GM21619 (cell line): ENCODE data around the gene GASK1A.
"Not testable (repeated sequence)": the region's sequence is repeated elsewhere in the genome, so short reads cannot be mapped to it uniquely, and the experiment has no call there.

ENCODE experiments used
- ATAC-seq: cut with Tn5 transposase; IDR thresholded peaks from one replicate; pipeline ENCODE4 v1.9.1; 2021; ENCODE audit not compliant: unreplicated experiment

Gene GASK1A

DNA sequence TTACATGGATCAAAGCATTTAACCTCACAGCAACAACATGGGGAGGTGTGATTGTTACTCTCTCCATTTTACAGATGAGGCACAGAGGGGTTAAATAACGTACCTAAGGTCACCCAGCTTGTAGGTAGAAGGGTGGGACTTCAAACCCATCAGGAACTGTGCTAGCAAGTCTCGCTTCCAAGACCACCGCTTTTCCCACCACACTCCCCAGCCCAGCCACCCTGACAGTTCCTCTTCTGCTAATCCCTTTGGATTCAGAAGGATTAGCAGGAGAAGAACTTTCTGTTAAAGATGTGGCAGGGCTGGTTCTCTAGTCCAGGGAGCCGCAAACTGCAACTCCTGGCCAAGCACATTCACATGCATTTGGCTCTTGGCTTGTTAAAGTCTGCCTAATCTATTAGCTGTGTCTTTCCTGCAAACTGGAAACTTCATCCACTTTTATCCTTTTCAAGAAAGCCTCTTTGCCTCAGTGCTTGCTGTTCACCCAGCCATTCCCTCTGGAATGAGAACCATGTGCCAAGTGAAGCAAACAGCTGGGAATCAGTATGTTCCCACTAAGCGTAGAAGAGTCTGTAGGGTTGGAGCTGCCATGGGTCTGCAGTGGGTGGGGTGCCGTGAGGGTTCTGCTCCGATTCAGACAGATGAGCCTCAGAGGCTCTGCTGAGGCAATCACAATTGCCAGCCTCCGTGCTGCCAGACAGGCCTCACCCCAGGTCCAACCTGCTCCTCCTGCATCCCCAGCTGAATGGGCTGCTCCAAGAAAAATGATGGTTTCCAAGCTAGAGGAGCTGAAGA lies 82.2 kb downstream of the GASK1A start:
- ATAC-seq, result no peak

DNA sequence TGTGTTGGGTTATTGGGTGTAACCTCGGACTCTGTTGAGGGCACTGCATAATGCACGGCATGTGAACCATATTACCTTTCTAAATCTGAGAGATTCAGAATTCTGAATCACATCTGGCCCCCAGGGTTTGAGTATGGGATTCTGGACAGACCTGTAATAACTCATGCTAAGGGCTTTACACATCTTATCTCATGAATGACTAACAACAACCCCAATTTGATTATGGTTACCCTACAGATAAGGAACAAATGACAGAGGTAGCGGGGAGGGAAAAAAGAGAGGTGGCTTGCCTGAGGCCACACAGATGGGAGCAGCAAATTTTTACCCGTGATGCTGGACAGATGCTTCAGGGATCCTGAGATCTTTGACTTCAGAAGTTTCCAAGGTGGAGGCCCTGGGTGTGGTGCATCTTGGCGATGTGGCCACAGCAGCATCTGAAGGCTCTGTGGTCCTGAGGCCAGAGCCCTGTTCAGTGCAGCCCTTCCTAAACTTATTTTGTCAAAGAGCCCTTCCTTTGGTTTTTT lies 83.0 kb downstream of the GASK1A start:
- no peak for ATAC-seq

DNA sequence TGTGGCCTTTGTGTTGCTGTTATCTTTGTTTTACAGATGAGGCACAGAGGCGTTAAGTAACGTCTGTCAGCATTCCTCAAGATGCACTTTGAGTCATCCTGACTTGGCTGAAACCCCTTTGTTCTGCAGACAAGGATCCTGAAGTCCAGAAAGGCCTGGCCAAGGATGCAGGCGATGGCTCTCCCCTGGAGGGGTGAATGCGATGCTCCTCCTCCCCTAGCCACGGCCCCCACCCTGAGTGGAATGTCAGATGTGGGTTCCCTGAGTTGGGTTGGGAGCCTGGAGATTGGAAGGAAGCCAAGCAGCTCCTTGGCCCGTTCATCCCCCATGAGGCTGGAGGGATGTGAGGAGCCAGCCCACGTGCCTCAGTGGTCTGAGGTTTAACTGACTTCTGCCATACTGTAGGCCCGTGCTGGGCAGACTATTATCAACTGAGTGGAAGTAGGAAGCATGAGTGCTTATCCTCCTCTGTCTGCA lies 83.5 kb downstream of the GASK1A start:
- ATAC-seq, result no peak

DNA sequence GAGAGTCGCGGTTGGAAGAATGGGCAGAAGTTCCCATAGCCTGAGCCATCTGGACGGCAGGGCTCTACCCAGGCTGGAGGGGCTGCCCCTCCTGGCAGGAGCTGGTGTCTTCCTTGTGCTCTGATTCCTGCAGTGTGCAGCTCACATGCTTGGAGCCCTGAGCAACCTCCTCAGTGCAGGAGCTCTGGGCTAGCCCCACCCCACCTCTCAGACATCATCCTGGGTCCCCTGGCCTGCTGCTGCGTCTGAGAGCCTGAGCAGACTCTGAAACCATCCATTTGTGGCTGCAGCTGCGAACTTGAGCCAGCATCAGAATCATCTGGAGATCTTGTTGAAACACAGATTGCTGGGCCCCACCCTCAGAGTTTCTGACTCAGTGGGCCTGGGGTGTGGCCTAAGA lies 84.0 kb downstream of the GASK1A start:
- ATAC-seq, result no peak

DNA sequence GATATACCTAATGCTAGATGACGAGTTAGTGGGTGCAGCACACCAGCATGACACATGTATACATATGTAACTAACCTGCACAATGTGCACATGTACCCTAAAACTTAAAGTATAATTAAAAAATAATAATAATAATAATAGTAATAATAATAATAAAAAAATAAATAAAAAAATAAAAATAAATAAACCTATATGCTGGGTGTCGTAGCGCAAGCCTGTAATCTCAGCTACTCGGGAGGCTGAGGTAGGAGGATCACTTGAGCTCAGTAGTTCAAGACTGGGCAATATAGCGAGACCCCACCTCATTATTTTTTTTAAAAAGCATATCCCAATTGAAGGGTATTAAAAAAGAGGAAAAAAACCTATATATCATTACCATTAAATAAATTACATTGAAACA lies 91.6 kb downstream of the GASK1A start:
- not testable (repeated sequence) for ATAC-seq

DNA sequence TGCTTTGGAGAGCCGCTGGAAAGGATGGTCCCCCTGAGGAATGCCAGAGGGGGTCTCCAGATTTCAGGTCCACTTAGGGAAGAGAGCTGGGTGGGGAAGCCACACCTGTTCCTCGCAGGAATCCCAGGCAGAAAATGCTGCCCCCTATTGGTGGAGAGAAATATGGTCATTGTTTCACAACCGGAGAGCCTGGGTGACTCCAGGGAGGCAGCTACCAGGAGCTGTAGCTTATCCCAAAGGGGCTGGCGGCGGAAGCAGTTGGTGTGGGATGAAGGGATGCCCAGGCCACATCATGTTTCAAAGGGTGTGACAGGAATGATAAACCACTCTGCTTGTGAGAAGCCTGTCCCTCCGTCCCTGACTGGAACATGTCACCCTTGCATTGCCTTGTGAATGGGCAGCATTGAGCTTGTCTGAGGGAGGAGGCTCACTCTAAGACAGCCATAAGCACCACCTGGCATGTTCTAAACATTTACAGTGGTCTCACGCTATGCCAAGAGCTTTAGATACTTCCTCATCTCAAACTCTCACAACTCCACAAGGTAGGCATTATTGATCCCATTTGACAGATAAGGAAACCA lies 92.3 kb downstream of the GASK1A start:
- ATAC-seq, result no peak

DNA sequence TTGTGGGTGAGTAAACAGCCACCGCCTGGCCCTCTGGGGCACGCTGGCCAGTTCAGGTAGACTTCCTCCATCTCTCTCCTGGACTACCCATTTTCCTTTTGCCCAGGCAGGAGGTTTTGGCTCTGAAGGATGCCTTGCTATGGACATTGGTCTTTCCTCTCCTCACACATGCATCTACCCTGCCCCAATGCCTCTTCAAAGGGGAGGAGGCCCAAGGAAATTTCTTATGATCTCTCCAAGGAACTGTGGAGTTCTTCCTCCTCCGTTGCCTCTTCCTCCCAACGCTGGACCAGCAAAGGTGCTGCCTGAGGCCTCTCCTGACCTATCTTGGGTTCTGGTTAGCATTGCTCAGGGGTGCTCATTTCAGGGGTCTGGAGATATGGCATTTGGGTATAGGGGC lies 93.2 kb downstream of the GASK1A start:
- ATAC-seq, result no peak

DNA sequence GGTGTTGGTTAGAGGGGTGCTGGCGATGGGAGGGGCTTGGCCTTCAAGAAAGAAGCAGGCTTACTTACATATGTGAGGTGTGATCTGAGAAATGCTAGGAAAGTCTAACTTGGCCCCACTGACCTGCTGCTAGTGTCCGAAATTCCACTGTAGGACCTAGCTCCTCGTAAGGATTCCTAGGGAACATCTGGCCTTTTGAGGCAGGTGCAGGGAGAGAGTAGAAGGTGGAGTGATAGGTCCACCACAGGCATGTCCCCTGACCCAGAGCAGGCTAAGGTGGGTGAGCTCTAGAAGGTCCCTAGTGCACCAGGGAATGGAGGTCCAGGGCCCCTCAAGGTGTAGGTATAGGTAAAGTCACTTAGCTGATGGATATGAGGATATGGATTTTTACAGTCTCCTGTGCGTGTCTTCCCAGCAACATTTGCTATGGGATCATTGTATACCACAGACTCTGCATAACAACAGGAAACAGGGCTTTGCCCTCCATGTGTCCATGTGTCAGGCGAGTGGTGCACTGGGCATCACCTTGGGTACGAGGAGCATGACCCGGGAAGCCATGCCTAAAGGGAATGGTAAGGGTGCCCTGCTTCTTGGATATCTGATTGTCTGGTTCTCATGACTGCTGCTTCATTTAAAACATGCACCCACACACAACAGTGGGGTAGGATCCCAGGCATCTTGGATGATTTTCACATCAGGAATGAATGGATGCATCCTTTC lies 94.2 kb downstream of the GASK1A start:
- no peak for ATAC-seq

DNA sequence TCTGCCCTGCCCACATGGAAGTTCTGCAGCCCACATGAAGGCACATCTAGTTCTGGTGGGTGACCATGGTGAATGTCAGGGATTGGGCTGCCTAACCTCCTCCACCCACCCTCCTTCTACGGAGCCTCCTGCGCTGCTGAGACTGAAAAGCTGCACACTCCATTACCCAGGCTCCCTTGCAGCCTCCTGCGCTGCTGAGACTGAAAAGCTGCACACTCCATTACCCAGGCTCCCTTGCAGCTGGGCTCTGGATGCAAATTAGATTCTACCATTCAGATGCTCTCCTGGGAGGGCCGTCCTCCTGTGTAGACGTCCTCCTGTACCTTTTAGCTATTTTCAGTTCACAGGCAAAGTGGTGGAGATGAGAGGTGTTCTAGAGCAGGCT lies 94.7 kb downstream of the GASK1A start:
- ATAC-seq, result no peak

DNA sequence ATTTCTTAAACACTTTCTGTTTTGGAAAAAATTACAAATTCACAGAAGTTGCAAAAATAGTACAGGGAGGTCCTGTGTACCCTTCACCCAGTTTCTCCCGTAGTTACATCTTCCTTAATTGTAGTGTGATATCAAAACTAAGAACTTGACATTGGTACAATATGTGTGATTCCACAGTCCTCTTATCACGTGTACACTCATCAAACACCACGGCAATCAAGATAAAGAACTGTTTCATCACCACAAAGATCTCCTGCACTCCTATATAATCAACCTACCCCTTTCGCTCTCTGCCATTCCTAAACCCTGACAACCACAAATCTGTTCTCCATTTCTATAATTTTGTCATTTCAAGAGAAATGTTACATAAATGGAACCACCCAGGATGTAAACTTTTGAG lies 95.4 kb downstream of the GASK1A start:
- no peak for ATAC-seq

DNA sequence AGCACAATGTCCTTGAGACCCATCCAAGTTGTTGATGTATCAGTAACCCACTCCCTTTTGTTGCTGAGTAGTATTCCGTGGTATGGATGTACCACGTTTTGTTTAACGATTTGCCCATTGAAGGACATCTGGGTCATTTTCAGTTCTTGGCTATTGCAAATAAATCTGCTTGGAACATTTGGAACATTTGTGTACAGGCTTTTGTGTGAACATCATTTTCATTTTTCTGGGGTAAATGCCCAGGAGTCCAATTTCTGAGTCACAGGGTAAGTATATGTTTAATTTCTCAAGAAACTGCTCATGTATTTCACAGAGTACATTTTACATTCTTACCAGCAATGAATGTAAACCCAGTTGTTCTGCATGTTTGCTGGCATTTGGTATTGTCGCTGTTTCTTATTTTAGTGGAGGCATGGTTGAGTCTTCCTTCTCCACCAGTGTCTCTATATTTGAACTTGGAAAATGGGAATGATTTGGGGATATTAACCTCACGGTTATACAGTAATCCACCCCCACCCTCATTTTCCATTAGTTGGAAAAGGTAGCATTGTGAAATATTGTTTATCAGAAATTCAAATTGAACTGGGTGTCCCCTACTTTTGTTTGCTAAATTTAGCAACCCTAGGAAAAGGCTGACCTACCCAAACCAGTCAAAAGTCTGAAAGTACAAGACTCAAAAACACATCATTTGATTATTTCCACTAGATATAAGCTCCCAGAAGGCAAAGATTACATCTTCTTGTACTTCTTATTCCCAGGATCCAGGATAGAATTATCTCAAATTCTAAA lies 96.0 kb downstream of the GASK1A start:
- ATAC-seq, result no peak

DNA sequence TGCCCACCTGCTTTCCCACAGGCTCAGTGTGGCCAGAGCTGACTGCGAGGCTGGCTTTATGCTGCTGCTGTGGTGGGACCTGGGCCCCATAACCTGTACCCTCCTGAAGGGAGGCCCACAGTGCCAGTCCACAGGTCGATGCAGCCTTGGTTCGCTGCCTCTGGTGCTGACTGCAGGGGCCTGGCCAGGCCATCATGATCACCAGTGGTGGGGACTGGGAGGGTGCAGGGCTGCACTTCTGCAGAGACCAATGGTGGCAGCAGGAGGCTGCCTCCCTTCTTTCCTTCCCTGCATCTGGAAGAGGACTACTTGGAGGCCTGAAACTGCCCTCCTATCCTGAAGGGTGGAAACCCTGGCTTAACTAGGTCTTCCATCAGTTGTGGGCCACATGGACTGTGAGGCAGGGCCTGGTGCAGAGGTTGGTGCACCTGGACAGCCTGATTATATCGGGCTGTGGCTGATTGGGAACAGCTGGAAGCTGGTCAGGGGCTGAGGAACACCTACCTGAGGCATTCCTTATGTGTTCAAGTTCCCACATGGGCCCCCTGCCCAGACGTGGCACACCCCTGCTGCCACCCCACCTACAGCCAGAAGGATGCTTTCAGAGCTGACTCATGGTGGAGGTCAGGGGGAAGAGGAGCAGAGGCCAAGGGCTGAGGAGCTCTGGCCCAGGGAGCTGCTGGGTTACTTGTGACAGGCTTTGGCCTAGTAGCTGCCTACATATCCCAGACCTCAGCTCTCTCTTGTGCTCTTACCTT lies 97.0 kb downstream of the GASK1A start:
- no peak for ATAC-seq

DNA sequence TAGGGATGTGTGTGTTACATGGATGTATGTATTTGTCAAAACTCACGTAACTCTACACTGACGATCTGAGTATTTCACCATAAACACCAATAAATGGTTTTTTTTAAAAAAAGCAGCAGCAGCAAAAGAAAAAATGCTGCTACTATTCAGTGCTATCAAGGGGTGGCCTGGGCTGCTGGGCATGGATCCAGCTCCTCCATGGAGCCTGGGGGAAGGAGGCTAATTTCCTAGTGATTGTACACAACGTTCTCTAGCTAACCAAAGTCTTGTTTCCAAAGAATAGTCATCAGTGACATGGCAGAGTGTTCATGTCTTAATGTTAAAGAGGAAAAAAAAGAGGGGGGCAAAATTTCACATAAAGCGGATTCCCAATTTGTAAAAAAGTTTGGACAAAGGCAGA lies 97.7 kb downstream of the GASK1A start:
- no peak for ATAC-seq

DNA sequence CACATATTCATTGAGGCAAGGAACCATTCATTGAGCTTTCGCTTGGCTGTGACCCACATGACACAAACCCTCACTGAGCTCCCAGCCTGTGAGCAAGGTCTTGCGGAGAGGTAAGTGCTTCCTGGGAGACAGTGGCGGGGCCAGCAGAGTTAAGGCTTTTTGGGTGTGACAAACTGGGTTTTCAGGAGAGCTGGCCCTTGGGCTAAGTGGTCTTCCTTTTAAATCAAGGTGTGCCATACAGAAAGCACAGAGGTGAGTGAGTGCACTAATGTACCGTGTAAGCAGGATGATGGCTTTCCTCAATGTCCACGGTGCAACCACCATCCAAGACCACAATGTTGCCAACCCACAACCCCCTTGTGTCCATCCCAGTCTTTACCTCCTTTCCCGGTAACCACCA lies 98.2 kb downstream of the GASK1A start:
- no peak for ATAC-seq

DNA sequence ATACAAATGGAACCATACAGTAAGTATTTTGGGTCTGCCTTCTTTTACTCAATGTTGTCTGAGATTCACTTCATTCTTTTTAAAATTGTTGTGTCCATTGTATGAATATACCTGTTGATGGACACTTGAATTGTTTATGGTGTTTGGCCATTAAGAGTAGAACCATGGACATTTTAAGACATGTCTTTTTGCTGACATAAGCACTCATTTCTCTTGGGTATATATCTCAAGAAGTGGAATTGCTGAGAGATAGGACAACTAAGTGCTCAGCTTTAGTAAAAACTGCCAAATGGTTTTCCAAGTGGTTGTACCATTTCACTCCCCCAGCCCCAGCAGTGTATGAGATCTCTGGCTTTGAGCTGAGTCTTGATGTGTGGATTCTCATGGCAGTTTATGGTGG lies 98.6 kb downstream of the GASK1A start:
- ATAC-seq, result no peak

DNA sequence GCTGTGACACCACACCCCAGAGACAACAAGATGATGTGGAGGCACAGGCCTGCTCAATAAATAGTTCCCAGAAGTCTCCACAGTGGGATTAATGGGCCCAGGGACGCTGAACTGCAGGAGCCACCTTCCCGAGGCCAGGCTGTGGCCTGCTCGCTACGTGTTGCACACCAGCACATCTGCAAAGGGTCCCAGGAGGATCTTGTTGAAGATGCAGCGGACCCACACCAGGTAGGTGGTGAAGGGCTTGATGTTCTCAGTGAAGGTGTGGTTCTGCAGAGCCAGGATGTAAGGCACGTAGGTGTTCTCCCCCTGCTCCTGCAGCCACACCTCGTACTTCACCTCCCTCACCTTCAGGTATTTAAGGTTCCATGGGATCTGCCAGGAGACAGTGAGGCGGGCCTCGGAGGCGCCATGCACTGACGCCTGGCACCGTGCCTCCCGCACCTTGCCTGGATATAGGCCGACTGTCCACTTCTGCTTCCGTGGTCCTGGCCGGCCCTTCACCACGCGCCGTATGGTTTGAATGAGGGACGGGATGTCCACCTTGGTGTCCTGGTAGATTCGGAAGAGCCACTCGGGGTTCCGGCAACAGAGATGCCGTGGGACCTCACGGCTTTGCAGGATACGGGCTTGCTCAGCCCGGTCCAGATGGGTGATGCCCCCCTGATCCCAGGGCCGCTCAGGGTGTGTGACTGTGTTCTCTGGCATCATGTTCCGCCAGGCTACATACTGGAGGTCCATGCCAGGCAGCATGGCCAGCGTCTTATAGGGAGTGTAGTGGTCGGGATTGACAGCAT lies 100.6 kb downstream of the GASK1A start:
- no peak for ATAC-seq

DNA sequence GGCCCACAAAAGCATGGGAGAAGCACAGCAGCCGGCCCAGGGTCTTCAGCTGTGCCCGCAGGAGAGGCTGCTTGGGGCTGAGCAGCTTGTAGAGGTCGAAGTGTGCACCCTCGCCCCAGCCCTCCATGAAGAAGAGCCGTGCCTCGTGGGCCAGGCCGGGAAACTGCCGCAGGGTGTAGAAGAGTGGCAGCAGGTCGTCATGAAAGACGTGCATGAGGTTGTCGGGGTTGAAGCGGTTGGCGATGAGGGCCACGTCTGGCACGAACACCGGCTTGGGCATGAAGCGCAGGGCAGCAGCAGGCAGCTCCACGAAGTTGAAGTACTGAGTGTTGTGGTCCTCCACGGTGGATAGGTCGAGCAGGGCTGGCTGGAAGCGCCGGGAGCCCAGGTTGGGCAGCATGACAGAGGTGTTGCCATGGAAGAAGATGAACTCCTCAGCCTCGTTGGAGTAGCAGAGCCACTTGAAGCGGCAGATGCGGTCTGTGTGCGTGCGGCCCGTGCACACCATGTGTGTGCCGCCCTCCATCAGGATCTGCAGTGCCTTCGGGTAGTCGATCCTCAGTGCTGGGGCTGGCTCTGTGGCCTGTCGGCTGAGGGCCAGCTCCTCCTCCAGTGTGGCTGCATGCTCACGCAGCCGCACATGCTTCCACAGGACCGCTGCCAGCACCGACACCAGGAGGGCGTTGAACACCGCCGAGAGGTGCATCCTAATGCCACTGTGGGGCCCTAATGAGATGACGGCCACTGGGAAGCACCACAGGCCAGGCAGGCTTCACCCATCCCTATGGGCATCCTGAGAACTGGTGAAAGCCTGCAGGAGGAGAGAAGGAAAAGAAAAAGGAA lies 101.8 kb downstream of the GASK1A start:
- ATAC-seq, result no peak

DNA sequence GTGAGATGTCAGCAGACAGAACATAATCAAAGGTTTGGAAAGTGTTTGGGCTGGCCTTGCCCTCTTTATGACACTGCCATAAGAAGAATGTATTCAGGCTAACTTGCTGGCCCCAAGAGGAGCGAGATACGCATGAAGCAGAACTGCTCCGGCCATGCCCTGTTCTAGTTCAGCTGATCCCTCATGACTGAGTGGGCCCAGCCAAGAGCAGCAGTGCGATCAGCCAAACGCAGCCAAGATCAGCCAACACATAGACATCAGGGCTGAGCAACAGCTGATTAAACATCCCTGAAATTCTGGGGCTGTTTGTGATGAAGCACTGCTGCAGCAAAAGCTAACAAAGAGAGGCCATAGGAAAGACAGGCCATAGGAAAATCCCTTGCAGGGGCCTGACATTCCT lies 102.7 kb downstream of the GASK1A start:
- ATAC-seq, result no peak

DNA sequence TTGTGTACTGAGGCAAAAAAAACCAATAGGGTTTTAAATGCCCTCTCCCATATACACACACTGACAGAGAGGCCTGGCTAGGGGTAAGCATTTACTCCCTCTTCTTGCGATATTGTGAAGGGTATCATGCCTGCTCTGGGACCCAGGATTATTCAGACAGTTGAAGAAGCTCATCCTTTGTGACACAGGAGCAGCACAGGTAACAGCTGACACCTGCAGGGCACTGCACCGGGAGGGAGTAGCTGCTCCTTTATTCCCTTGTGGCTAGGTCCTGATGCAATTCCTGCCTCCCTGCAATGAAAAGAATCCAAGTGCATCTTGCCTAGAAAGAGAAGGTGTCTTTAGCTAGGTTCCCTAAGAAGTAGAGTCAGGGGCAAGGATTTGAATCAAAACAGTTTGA lies 103.3 kb downstream of the GASK1A start:
- ATAC-seq, result no peak
